CD4-positive, alpha-beta T cell treated with Interleukin-12 subunit alpha and Interleukin-12 subunit beta, for 1 hour (primary cell): ENCODE measurements around the gene TEAD1.

ENCODE experiments used
- DNase-seq: peaks from one replicate; pipeline ENCODE4 v3.0.0-alpha.2; 2020

TEAD1 gene

GRCh38 chr11:12817681-12818332 lies 143.6 kb downstream of the TEAD1 start:
- DNase-seq = no peak

GRCh38 chr11:12818333-12819015 lies 144.3 kb downstream of the TEAD1 start:
- DNase-seq = no peak

DNA sequence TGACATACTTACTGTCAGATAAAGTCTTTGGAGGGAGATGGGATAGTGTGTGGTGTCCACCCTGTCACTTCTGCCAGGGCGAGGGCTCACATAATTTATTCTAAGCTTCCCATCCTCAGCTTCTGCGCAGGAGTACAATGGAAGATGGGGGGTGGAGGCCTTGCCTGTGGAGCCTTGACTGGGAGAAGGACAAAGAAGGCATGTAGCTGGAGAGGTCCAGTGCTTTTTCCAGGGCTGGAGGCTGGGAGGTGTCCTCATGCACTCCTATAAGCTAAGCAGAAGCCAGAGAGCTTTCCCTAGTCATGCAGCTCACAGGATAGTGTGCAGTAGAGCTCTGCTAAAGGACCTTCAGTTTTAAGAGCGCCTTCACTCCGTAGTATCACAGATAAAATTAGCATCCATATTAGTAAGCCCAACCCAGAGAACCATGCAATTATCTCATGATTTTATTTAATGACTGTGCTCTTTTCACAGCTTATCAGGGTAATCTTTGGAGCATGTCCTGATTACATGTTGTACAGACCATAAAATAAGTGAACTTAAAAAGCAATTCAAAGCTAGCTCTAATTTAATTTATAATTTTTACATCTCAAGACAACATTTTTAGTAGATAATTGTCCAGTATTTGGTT lies 148.3 kb downstream of the TEAD1 start:
- no peak for DNase-seq

GRCh38 chr11:12824281-12825041 lies 150.2 kb downstream of the TEAD1 start:
- no peak for DNase-seq

- no peak for DNase-seq
These were observed 152.2 kb downstream of the TEAD1 start for GRCh38 chr11:12826441-12826840.

GRCh38 chr11:12827369-12827768 lies 153.1 kb downstream of the TEAD1 start:
- no peak for DNase-seq

- no peak for DNase-seq
These were observed 153.9 kb downstream of the TEAD1 start for GRCh38 chr11:12827929-12828812.

DNA sequence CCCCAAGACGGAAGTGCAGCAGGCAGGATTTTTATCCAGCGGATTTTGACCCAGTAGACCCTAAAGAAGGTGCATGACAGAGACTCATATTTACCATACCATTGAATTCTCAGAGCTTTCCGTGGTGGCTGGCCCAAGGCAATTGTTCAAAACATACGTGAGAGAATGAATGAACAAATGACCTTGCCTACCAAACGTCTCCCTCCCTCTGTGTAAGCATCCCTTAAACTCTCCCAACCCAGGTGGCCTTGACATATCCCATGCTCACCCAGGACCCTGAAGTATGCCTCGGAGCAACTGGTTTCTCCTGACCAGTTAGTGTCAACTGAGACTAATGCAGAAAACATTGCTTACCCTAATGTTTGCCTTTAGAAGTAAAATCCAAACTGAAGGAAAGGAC lies 154.9 kb downstream of the TEAD1 start:
- no peak for DNase-seq

DNA sequence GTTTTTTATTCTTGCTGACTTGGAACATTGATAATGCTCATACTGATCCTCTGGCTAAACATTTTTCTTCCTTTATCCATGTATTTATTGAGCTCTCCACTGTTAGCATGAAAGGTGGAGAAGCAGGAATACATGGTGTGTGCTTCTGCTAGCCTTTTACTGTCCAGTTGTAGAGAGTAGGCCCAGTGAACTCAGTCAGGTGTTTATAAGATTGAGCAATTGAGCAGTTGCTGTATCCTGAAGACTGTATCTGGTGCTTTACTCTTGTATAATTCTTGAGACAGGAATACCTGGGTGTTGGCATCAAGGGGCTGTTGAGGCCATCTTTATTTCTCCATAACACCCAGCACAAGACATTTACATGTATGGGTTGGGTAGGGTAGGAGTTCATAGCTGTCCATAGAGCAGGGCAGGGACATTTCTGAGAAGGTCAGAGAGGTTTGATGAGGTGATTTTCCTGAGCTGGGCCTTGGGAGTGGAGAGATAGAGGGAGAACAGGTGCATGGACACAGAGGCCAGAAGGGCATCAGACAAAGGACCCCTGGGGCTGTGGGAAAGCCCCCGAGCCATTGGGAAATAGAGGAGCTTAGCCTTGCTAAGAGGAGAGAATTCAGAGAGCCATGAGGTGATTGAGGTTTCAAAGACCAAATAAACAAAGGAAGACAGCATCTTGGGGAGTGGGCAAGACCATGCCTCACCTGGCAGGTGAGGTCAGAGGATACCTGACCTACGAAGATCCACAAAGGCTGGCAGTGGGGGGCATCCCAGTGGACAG lies 155.5 kb downstream of the TEAD1 start:
- no peak for DNase-seq

- no peak for DNase-seq
These were observed 157.4 kb downstream of the TEAD1 start for GRCh38 chr11:12831471-12832202.

- DNase-seq = no peak
These were observed 158.4 kb downstream of the TEAD1 start for GRCh38 chr11:12832480-12833224.

- no peak for DNase-seq
These were observed 159.9 kb downstream of the TEAD1 start for GRCh38 chr11:12834166-12834565.

- no peak for DNase-seq
These were observed 160.4 kb downstream of the TEAD1 start for GRCh38 chr11:12834630-12835029.

DNA sequence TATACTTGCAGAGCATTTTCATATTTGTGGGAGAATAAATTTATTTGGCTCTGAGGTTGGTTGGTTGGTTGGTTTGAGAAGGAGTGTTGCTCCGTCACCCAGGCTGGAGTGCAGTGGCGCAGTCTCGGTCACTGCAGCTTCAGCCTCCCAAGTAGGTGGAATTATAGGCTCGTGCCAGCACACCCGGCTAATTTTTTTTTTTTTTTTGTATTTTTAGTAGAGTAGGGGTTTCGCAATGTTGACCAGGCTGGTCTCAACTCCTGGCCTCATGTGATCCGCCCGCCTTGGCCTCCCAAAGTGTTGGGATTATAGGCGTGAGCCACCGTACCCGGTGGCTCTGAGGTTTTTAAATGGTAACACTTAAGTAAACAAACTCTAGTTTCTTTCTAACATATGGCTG lies 161.1 kb downstream of the TEAD1 start:
- no peak for DNase-seq

GRCh38 chr11:12838463-12839123 lies 164.4 kb downstream of the TEAD1 start:
- DNase-seq = no peak

DNA sequence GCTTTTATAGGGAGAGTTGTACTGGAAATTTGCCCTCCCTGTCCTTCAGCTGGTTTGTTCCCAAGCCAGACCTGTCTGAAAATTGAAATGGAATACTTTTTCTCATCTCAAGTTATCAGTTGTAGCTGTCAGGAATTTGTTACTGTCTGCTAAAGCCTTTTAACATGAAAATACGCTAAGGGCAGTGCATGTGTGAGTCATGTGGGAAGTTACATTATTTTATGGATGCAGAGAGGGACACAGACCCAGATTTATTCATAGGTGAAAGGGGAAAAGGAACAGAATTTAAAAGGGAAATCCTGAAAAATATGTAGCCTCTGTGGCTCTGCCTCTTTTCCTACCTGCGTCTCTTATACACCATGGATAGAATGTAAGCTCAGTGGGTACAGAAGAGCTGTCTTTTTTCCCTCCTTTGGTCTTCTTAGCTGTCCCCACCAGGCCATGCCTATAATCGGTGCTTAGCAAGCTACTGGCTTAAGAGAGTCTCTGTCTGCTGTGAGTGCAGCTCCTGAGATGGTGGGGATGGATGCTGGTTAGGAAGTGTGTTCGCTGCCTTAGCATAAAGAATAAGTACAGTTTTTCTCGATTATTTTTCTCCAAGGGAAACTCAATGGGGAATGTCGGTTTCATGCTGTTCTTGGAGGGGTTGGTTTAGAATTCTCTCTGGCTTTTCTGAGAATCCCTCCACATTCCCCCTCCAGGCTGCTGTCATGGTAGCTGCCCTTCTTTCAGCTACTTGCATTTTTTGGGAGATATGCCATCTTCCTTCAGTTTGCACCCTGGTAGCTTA lies 166.8 kb downstream of the TEAD1 start:
- DNase-seq = no peak

- DNase-seq = no peak
These were observed 167.9 kb downstream of the TEAD1 start for GRCh38 chr11:12841946-12842630.
